ENCODE data around the gene CCDC54. TPM values are rescaled to one million over a fixed set of nuclear protein-coding genes. Genes with fewer than 3 reads are reported as not detected.

CCDC54 gene
- total RNA-seq, 2 experiments from 2014 or later, result not detected

DNA sequence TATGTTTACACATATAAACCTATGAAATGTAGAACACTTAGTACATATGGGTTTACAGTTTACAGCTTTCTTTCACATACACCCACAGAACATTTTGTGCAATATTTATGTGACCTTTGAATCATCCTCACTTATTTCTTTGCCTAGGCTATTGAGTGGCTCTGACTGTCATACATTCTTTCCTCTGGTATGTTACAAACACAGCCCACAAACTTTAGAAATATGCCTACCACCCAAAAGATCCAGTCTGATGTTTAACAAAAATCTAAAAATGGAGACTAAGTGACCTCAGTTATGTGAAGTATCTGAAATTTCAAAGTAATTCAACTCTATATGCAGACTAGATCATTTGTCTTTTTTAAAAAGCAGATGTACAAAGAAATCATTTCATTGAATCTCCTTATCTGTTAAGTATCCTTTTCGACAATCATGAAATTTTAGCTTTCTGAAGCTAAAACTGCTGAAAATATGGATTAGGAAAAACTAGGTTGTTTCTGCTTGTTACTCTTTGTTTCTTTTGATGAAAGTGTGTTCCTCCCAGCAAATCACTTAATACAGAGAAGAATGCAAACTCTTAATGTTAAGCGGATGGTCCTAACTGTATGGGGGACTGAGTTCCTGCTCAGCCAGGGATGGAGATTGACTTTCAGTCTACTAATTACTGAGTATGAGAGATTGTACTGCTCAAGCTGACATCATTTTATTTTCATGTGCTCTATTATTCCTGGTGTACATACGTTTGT lies 27.7 kb downstream of the CCDC54 start:
- Mint-ChIP-seq H3K9me3 (peaks cover 5% of the 10 kb centered on the region), H3K27me3 (no peaks in the 10 kb centered on the region), H3K36me3 (peaks cover 7% of the 10 kb centered on the region), H3K4me3 (no peak overlapping the region), H3K4me1 (no peaks in the 10 kb centered on the region), H3K27ac (no peak overlapping the region)
- DNase-seq (no peak), ATAC-seq (ENCODE audit: low read depth) (no peak)
- POLR2A ChIA-PET, result no interaction called here

- POLR2A ChIA-PET, result no interaction called here
- Mint-ChIP-seq H3K36me3 (peaks cover 7% of the 10 kb centered on the region), H3K27me3 (no peaks in the 10 kb centered on the region), H3K4me3 (no peak overlapping the region), H3K27ac (no peak overlapping the region), H3K4me1 (no peaks in the 10 kb centered on the region), H3K9me3 (peaks cover 8% of the 10 kb centered on the region)
- no peak for ATAC-seq (ENCODE audit: low read depth)
- no peak for DNase-seq
Observed at GRCh38 chr3:107407355-107407754, 30.1 kb downstream of the CCDC54 start.

GRCh38 chr3:107408513-107408912 lies 31.3 kb downstream of the CCDC54 start:
- ATAC-seq (ENCODE audit: low read depth) (no peak), DNase-seq (no peak)
- POLR2A ChIA-PET, result no interaction called here
- Mint-ChIP-seq H3K4me1 (no peaks in the 10 kb centered on the region), H3K36me3 (peaks cover 10% of the 10 kb centered on the region), H3K9me3 (peaks cover 11% of the 10 kb centered on the region), H3K27ac (no peak overlapping the region), H3K27me3 (no peaks in the 10 kb centered on the region), H3K4me3 (no peak overlapping the region)

- Mint-ChIP-seq H3K4me3 (no peak overlapping the region), H3K4me1 (peaks cover 5% of the 10 kb centered on the region), H3K36me3 (peaks cover 13% of the 10 kb centered on the region), H3K27ac (no peak overlapping the region), H3K27me3 (no peaks in the 10 kb centered on the region), H3K9me3 (peaks cover 14% of the 10 kb centered on the region)
- POLR2A ChIA-PET, result no interaction called here
- DNase-seq, result no peak
- ATAC-seq (ENCODE audit: low read depth), result no peak
Observed at GRCh38 chr3:107409365-107409764, 32.1 kb downstream of the CCDC54 start.

DNA sequence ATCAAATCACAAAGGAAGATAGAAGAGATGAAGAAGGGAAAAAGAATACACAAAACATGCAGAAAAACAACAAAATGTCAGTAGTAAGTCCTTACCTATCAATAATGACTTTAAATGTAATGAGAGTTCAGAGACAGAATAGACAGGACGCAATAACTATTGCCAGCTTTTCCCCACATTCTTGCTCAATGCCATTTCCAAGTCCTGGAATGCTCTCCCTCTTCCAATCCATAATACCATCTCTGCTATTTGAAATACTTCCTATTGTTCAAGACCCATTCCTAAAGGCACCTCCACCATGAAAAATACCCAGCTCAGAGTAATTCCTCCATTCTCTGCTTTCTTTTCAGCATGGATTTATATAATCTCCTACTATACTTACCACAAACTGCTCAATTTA lies 33.4 kb downstream of the CCDC54 start:
- Mint-ChIP-seq H3K36me3 (peaks cover 13% of the 10 kb centered on the region), H3K4me1 (peaks cover 7% of the 10 kb centered on the region), H3K9me3 (peaks cover 14% of the 10 kb centered on the region), H3K4me3 (no peak overlapping the region), H3K27ac (no peak overlapping the region), H3K27me3 (no peaks in the 10 kb centered on the region)
- POLR2A ChIA-PET, result no interaction called here
- DNase-seq, result no peak
- ATAC-seq (ENCODE audit: low read depth), result no peak

- no peaks in the 10 kb centered on the region for H3K27me3 Mint-ChIP-seq
- no peak overlapping the region for H3K4me3 Mint-ChIP-seq
- H3K27ac Mint-ChIP-seq, result no peak overlapping the region
- peaks cover 14% of the 10 kb centered on the region for H3K36me3 Mint-ChIP-seq
- POLR2A ChIA-PET, result no interaction called here
- ATAC-seq (ENCODE audit: low read depth), result no peak
- no peak for DNase-seq
- H3K9me3 Mint-ChIP-seq, result peaks cover 15% of the 10 kb centered on the region
- peaks cover 9% of the 10 kb centered on the region for H3K4me1 Mint-ChIP-seq
Observed at GRCh38 chr3:107411056-107411455, 33.8 kb downstream of the CCDC54 start.

DNA sequence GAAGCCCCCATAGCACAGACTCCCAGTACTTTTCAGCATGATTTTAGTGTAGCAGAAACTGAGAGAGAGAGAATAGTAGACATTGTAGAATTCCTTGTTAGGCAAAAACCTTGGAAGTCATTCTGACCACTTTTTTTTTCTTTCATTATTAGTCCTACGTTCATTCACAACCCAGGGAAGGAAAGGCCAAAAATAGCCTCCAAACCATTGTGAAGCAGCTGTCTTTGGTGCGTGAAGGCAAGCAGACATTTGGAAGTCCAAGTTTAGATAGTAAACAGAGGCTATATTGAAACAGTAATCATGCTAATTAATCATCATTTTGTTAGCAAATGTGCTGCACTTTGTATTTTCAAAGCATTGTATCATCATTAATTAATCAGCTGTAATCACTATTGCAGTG lies 34.5 kb downstream of the CCDC54 start:
- H3K27ac Mint-ChIP-seq, result no peak overlapping the region
- no peak for ATAC-seq (ENCODE audit: low read depth)
- POLR2A ChIA-PET, result no interaction called here
- peaks cover 11% of the 10 kb centered on the region for H3K4me1 Mint-ChIP-seq
- DNase-seq, result no peak
- H3K36me3 Mint-ChIP-seq, result peaks cover 14% of the 10 kb centered on the region
- H3K9me3 Mint-ChIP-seq, result peaks cover 15% of the 10 kb centered on the region
- H3K4me3 Mint-ChIP-seq, result no peak overlapping the region
- H3K27me3 Mint-ChIP-seq, result no peaks in the 10 kb centered on the region

DNA sequence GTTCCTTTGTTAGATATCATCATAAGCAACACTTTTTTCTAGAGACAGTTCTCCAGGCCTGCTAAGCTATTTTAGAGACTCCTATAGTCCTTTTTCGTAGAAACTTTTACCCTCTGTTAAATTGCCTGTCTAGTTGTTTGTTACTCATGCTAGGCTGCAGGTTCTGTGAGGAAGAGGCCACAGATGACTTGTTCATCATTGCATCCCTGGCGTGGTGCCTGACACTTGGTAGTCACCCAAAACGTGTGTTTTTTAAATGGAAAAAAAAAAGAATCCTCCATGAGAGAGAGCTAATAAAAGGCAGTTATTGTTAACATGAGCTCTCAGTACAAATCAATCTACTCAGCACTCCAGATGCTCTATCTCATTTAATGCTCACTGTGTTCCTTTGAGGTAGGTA lies 35.1 kb downstream of the CCDC54 start:
- ATAC-seq (ENCODE audit: low read depth), result no peak
- no peak for DNase-seq
- H3K27ac Mint-ChIP-seq, result no peak overlapping the region
- H3K27me3 Mint-ChIP-seq, result no peaks in the 10 kb centered on the region
- peaks cover 14% of the 10 kb centered on the region for H3K36me3 Mint-ChIP-seq
- H3K4me3 Mint-ChIP-seq, result no peak overlapping the region
- H3K4me1 Mint-ChIP-seq, result peaks cover 11% of the 10 kb centered on the region
- H3K9me3 Mint-ChIP-seq, result peaks cover 15% of the 10 kb centered on the region
- POLR2A ChIA-PET, result no interaction called here

DNA sequence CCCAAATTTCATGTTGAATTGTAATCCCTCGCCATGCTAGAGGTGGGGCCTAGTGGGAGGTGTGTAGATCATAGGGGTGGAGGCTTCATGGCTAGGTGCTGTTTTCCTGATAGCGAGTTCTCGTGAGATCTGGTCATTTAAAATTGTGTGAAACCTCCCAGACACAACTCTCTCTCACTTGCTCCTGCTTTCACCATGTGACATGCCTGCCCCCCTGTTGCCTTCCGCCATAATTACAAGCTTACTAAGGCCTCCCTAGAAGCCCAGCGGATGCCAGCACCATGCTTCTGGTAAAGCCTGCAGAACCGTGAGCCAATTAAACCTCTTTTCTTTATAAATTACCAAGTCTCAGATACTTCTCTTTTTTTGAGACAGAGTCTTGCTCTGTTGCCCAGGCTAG lies 36.0 kb downstream of the CCDC54 start:
- Mint-ChIP-seq H3K9me3 (peaks cover 15% of the 10 kb centered on the region), H3K4me3 (no peak overlapping the region), H3K36me3 (peaks cover 14% of the 10 kb centered on the region), H3K4me1 (peaks cover 11% of the 10 kb centered on the region), H3K27me3 (no peaks in the 10 kb centered on the region), H3K27ac (no peak overlapping the region)
- POLR2A ChIA-PET, result no interaction called here
- no peak for ATAC-seq (ENCODE audit: low read depth)
- DNase-seq, result no peak

DNA sequence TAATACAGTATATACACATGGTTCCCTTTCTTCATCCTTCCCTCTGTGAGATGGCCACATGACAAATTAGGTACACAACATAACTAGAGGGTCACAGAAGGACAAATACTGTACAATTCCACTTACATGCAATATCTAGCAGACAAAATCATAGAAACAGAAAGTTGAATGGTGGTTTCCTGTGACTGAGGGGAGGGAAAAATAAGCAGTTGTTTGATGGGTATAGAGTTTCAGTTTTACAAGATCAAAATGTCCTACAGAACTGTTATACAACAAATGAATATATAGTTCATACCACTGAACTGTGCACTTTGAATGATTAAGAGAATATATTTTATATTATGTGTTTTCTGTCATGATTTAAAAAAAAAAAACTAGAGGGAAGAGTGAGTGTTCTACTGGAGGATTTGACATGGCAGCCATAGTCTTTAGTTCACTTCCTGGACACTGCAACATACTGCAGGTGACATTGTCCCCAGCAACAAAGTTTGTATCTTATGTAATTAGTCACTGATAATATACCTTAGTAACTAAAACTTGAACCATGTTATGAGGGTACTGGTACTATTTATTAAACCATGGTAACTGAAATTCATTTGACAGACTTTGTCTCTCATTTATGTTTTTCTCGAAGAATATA lies 37.2 kb downstream of the CCDC54 start:
- ATAC-seq (ENCODE audit: low read depth), result peak; percentile 91
- POLR2A ChIA-PET, result no interaction called here

DNA sequence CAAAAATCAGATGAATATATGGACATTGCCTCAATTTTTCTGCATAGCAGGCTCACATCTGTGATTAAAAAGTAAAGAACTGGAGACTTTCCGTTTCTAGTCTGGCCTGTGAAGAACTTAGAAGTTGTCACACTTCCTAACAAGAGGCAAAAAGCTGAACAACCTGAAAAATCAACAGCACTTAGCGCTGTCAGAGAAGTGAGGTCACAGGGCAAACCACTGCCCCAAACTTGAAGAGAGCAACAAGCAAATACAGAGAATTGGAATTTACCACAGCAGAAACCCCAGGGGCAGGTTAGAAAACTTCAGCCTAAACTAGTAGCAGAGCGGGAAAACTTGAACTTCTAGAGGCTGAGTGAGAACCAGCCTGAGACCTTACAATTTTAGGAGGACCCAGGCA lies 38.9 kb downstream of the CCDC54 start:
- Mint-ChIP-seq H3K27ac (no peak overlapping the region), H3K9me3 (peaks cover 9% of the 10 kb centered on the region), H3K27me3 (peaks cover 10% of the 10 kb centered on the region), H3K36me3 (peaks cover 7% of the 10 kb centered on the region), H3K4me3 (no peak overlapping the region), H3K4me1 (peaks cover 13% of the 10 kb centered on the region)
- DNase-seq, result no peak
- peak; percentile 31 for ATAC-seq (ENCODE audit: low read depth)
- POLR2A ChIA-PET, result no interaction called here

More for the DNA sequence above, 37.2 kb downstream of the CCDC54 start:
- peaks cover 8% of the 10 kb centered on the region for H3K36me3 Mint-ChIP-seq
- peaks cover 12% of the 10 kb centered on the region for H3K9me3 Mint-ChIP-seq
- peaks cover 2% of the 10 kb centered on the region for H3K27me3 Mint-ChIP-seq
- no peak for DNase-seq
- H3K27ac Mint-ChIP-seq, result peak overlapping the region; percentile 74
- peaks cover 11% of the 10 kb centered on the region for H3K4me1 Mint-ChIP-seq
- peak overlapping the region; percentile 17 for H3K4me3 Mint-ChIP-seq

DNA sequence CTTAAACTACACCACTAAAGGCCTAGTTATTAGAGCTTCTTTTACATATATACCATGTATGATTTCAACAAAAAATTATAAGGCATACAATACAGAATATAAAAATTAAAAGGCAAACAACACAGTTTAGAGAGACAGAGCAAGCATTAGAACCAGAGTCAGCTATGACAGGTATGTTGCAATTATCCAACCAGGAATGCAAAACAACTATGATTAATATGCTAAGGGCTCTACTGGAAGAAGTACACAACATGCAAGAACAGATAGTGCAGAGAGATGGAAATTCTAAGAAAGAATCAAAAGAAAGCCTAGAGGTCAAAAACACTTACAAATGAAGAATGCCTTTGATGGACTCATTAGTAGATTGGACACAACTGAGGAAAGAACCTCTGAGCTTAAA lies 39.6 kb downstream of the CCDC54 start:
- no peak for ATAC-seq (ENCODE audit: low read depth)

DNA sequence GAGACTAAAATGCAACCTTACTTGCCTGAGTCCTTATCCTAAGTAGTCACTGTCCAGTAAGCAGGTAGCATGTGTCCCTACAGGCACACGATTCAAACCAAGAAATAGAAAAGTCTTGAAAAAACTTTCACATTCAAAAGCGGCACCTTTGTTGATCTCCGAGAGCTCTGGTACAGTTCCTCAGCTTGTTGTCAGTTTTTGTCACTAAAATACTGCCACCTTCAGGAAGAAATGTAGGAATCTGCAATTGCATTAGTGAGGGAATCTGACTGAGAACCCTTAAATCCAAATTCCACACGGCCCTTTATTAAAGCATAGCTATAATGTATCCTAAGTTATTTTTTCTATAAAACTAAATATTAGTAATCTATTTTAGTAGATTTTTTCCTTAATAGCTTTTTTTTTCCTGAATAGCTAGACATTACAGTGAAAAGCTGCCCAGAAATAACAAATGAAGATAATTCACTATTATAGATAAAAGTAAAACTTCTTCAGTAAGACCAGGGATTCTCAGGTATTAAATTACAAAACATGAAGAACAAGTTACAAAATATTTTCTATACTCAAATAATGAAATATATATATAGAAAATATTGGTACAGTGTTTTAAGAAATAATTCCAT lies 44.0 kb downstream of the CCDC54 start:
- Mint-ChIP-seq H3K4me1 (peaks cover 3% of the 10 kb centered on the region), H3K4me3 (peak overlapping the region; percentile 78), H3K36me3 (no peaks in the 10 kb centered on the region), H3K9me3 (no peaks in the 10 kb centered on the region), H3K27me3 (peaks cover 21% of the 10 kb centered on the region), H3K27ac (no peak overlapping the region)
- peak; percentile 83 for ATAC-seq (ENCODE audit: low read depth)
- DNase-seq, result no peak
- POLR2A ChIA-PET, result no interaction called here

More for the DNA sequence above, 39.6 kb downstream of the CCDC54 start:
- peaks cover 14% of the 10 kb centered on the region for H3K4me1 Mint-ChIP-seq
- peaks cover 7% of the 10 kb centered on the region for H3K36me3 Mint-ChIP-seq
- H3K4me3 Mint-ChIP-seq, result no peak overlapping the region
- H3K9me3 Mint-ChIP-seq, result peaks cover 9% of the 10 kb centered on the region
- peaks cover 13% of the 10 kb centered on the region for H3K27me3 Mint-ChIP-seq
- H3K27ac Mint-ChIP-seq, result no peak overlapping the region
- no peak for DNase-seq
- POLR2A ChIA-PET, result no interaction called here

DNA sequence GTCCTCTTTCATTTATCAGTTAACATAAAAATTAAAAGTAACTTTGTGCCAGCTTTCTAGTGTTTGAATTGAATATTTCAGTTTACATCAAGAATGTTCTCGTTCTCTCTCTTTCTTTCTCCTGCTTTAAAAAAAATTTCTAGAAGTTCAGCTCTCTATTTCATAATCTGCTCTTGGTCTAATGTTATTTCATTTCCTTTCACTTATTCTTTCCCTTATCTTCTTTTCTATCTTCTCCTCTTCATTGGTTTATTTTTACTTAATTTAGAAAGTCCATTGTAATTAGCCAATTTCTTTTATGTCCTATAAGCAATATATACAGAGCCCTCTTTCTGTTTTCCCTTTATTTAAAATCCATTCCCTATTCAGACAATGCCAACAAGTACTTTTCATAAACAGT lies 44.6 kb downstream of the CCDC54 start:
- Mint-ChIP-seq H3K27me3 (peaks cover 23% of the 10 kb centered on the region), H3K27ac (no peak overlapping the region), H3K4me1 (peaks cover 3% of the 10 kb centered on the region), H3K9me3 (no peaks in the 10 kb centered on the region), H3K36me3 (no peaks in the 10 kb centered on the region), H3K4me3 (no peak overlapping the region)
- DNase-seq (no peak), ATAC-seq (ENCODE audit: low read depth) (no peak)
- POLR2A ChIA-PET, result no interaction called here

Data from activated naive CD8-positive, alpha-beta T cell treated with anti-CD3 and anti-CD28 coated beads, Interleukin-2, amount 10 ng/mL, durations not matched to agents 7 days and 5 days (primary cell).